ENCODE data around the gene SFTPB. TPM values are rescaled to one million over a fixed set of nuclear protein-coding genes. Genes with fewer than 3 reads are reported as not detected.

Gene SFTPB
- total RNA-seq, 2 donors from 2014 or later: not detected

- peaks cover 41% of the 10 kb centered on the region for H3K36me3 ChIP-seq
- no peak for TF ChIP-seq CTCF (IDR thresholded peaks at IDR 0.05)
- no peaks in the 10 kb centered on the region for H3K9me3 ChIP-seq
These were observed 32.4 kb downstream of the SFTPB start for GRCh38 chr2:85635636-85636035.

GRCh38 chr2:85635011-85635410, 33.0 kb downstream of the SFTPB start:
- no peaks in the 10 kb centered on the region for H3K4me1 ChIP-seq (ENCODE audit: control insufficient read depth in 1 of 2, low read depth in 2 of 2)
- no peaks in the 10 kb centered on the region for H3K27me3 ChIP-seq (replicated peaks; ENCODE audit: insufficient read depth)
- H3K4me3 ChIP-seq: no peak overlapping the region
- no peak for TF ChIP-seq CTCF (IDR thresholded peaks at IDR 0.05)
- H3K36me3 ChIP-seq: peaks cover 41% of the 10 kb centered on the region
- ATAC-seq (ENCODE audit: insufficient number of reproducible peaks, low FRiP score, low read depth) (no peak), DNase-seq (ENCODE audit: low spot score) (no peak)
- H3K9me3 ChIP-seq: no peaks in the 10 kb centered on the region
- no peak overlapping the region for H3K27ac ChIP-seq

More at GRCh38 chr2:85635636-85636035, 32.4 kb downstream of the SFTPB start:
- no peaks in the 10 kb centered on the region for H3K4me1 ChIP-seq (ENCODE audit: control insufficient read depth in 1 of 2, low read depth in 2 of 2)
- DNase-seq (ENCODE audit: low spot score) (no peak), ATAC-seq (ENCODE audit: insufficient number of reproducible peaks, low FRiP score, low read depth) (no peak)
- H3K27me3 ChIP-seq (replicated peaks; ENCODE audit: insufficient read depth): no peaks in the 10 kb centered on the region
- no peak overlapping the region for H3K4me3 ChIP-seq
- H3K27ac ChIP-seq: no peak overlapping the region

GRCh38 chr2:85631316-85631715, 36.7 kb downstream of the SFTPB start:
- no peak for TF ChIP-seq CTCF (IDR thresholded peaks at IDR 0.05)
- ATAC-seq (ENCODE audit: insufficient number of reproducible peaks, low FRiP score, low read depth): no peak
- Histone ChIP-seq H3K27me3 (replicated peaks; ENCODE audit: insufficient read depth) (no peaks in the 10 kb centered on the region), H3K9me3 (no peaks in the 10 kb centered on the region), H3K4me1 (ENCODE audit: control insufficient read depth in 1 of 2, low read depth in 2 of 2) (no peaks in the 10 kb centered on the region), H3K27ac (no peak overlapping the region), H3K4me3 (no peak overlapping the region), H3K36me3 (peaks cover 43% of the 10 kb centered on the region)
- no peak for DNase-seq (ENCODE audit: low spot score)

- Histone ChIP-seq H3K4me1 (ENCODE audit: control insufficient read depth in 1 of 2, low read depth in 2 of 2) (no peaks in the 10 kb centered on the region), H3K9me3 (no peaks in the 10 kb centered on the region), H3K36me3 (peaks cover 59% of the 10 kb centered on the region), H3K27ac (no peak overlapping the region), H3K4me3 (no peak overlapping the region), H3K27me3 (replicated peaks; ENCODE audit: insufficient read depth) (no peaks in the 10 kb centered on the region)
- DNase-seq (ENCODE audit: low spot score): no peak
- no peak for ATAC-seq (ENCODE audit: insufficient number of reproducible peaks, low FRiP score, low read depth)
- TF ChIP-seq CTCF (IDR thresholded peaks at IDR 0.05): no peak
These were observed 39.3 kb downstream of the SFTPB start for GRCh38 chr2:85628658-85629057.

- no peaks in the 10 kb centered on the region for H3K4me1 ChIP-seq (ENCODE audit: control insufficient read depth in 1 of 2, low read depth in 2 of 2)
- no peak overlapping the region for H3K27ac ChIP-seq
- no peak for TF ChIP-seq CTCF (IDR thresholded peaks at IDR 0.05)
- H3K4me3 ChIP-seq: no peak overlapping the region
- no peaks in the 10 kb centered on the region for H3K9me3 ChIP-seq
- no peak for DNase-seq (ENCODE audit: low spot score)
- ATAC-seq (ENCODE audit: insufficient number of reproducible peaks, low FRiP score, low read depth): no peak
- H3K36me3 ChIP-seq: peaks cover 60% of the 10 kb centered on the region
- no peaks in the 10 kb centered on the region for H3K27me3 ChIP-seq (replicated peaks; ENCODE audit: insufficient read depth)
These were observed 44.0 kb downstream of the SFTPB start for GRCh38 chr2:85623991-85624390.
